PC-9 (cell line): ENCODE results near the gene EMP1.

Experiments used
- CTCF ChIP-seq: fragments of 200-600 bp; sonication (generic); conservative IDR thresholded peaks from 2 replicates; pipeline ENCODE4 v1.6.1; 2017; ENCODE audit warnings: mixed run types, antibody characterized with exemption, mild to moderate bottlenecking, moderate library complexity
- EZH2 ChIP-seq: fragments of 200-600 bp; sonication (generic); IDR thresholded peaks from 2 replicates; pipeline ENCODE4 v1.8.0; 2017; ENCODE audit warnings: antibody characterized with exemption, low read depth

GRCh38 chr12:13196130-13196921 lies at the start of gene EMP1:
- TF ChIP-seq CTCF (no peak), EZH2 (no peak)
